SK-N-SH treated with all-trans-retinoic acid at 6 μM for 48 hours (cell line): ENCODE results near the gene CMTM7.

Experiments used
- ATAC-seq: fragments of 200-7000 bp; cut with Tn5 transposase; 3 replicates; pipeline ENCODE4 v1.9.1; 2020; ENCODE audit warnings: mild to moderate bottlenecking, moderate library complexity
- ARNTL ChIP-seq: fragments of 450-650 bp; formaldehyde crosslinking; IDR thresholded peaks from 2 replicates; pipeline ENCODE4 v1.5.0; 2020; ENCODE audit warnings: low read depth, mild to moderate bottlenecking, moderate library complexity, borderline replicate concordance
- ESRRG ChIP-seq: fragments of 250-450 bp; sonication (Bioruptor Pico); IDR thresholded peaks from 2 replicates; pipeline ENCODE4 v1.6.1; 2021; ENCODE audit warnings: mild to moderate bottlenecking
- GLIS3 ChIP-seq: fragments of 250-450 bp; sonication (Bioruptor Pico); IDR thresholded peaks from 2 replicates; pipeline ENCODE4 v1.5.0; 2020; ENCODE audit warnings: mild to moderate bottlenecking, moderate library complexity
- OSR1 ChIP-seq: fragments of 250-450 bp; sonication (Bioruptor Pico); IDR thresholded peaks from 2 replicates; pipeline ENCODE4 v1.8.0; 2022; ENCODE audit warnings: moderate library complexity, mild to moderate bottlenecking, inconsistent platforms
- PATZ1 ChIP-seq: fragments of 250-450 bp; sonication (Bioruptor Pico); IDR thresholded peaks from 2 replicates; pipeline ENCODE4 v1.8.0; 2020; ENCODE audit warnings: mild to moderate bottlenecking, moderate library complexity, borderline replicate concordance
- PPARA ChIP-seq: fragments of 250-450 bp; sonication (Bioruptor Pico); IDR thresholded peaks from 2 replicates; pipeline ENCODE4 v1.5.0; 2020; ENCODE audit warnings: mild to moderate bottlenecking, borderline replicate concordance
- RARB ChIP-seq: fragments of 250-450 bp; sonication (Bioruptor Pico); IDR thresholded peaks from 2 replicates; pipeline ENCODE4 v1.8.0; 2021; ENCODE audit warnings: mild to moderate bottlenecking, moderate library complexity
- SNAI2 ChIP-seq: fragments of 250-450 bp; sonication (Bioruptor Pico); IDR thresholded peaks from 2 replicates; pipeline ENCODE4 v1.5.0; 2020; ENCODE audit warnings: mild to moderate bottlenecking, moderate library complexity
- TCF4 ChIP-seq: fragments of 250-450 bp; sonication (Bioruptor Pico); IDR thresholded peaks from 2 replicates; pipeline ENCODE4 v1.8.0; 2021; ENCODE audit warnings: mild to moderate bottlenecking, moderate library complexity, borderline replicate concordance
- TOX ChIP-seq: fragments of 250-450 bp; sonication (Bioruptor Pico); IDR thresholded peaks from 2 replicates; pipeline ENCODE4 v1.8.0; 2021; ENCODE audit warnings: mild to moderate bottlenecking, moderate library complexity, borderline replicate concordance
- ZC3H10 ChIP-seq: fragments of 250-450 bp; sonication (Bioruptor Pico); IDR thresholded peaks from 2 replicates; pipeline ENCODE4 v1.5.1; 2021; ENCODE audit warnings: mild to moderate bottlenecking, moderate library complexity
- ZFP3 ChIP-seq: fragments of 250-450 bp; sonication (Bioruptor Pico); IDR thresholded peaks from 2 replicates; pipeline ENCODE4 v1.5.0; 2020; ENCODE audit warnings: mild to moderate bottlenecking, moderate library complexity
- ZFP30 ChIP-seq: fragments of 450-650 bp; formaldehyde crosslinking; IDR thresholded peaks from 2 replicates; pipeline ENCODE4 v1.5.0; 2022; ENCODE audit warnings: mild to moderate bottlenecking, moderate library complexity
- ZNF565 ChIP-seq: fragments of 450-650 bp; formaldehyde crosslinking; conservative IDR thresholded peaks from 2 replicates; pipeline ENCODE4 v1.5.0; 2020; ENCODE audit warnings: low read depth, mild to moderate bottlenecking, moderate library complexity
- ZNF70 ChIP-seq: fragments of 450-650 bp; formaldehyde crosslinking; IDR thresholded peaks from 2 replicates; pipeline ENCODE4 v1.5.0; 2020; ENCODE audit warnings: mild to moderate bottlenecking, moderate library complexity
- ZNF8 ChIP-seq: fragments of 450-650 bp; formaldehyde crosslinking; IDR thresholded peaks from 2 replicates; pipeline ENCODE4 v1.5.0; 2020; ENCODE audit warnings: mild to moderate bottlenecking, moderate library complexity
- TF ChIP-seq, protein P1 (sequence below): fragments of 250-450 bp; sonication (Bioruptor Pico); IDR thresholded peaks from 2 replicates; pipeline ENCODE4 v1.5.0; 2020; ENCODE audit warnings: mild to moderate bottlenecking, moderate library complexity
- TF ChIP-seq, protein P2 (sequence below): fragments of 250-450 bp; sonication (Bioruptor Pico); IDR thresholded peaks from 2 replicates; pipeline ENCODE4 v1.5.1; 2020; ENCODE audit warnings: low read depth, mild to moderate bottlenecking, moderate library complexity
- TF ChIP-seq, protein P3 (sequence below): fragments of 250-450 bp; sonication (Bioruptor Pico); IDR thresholded peaks from 2 replicates; pipeline ENCODE4 v1.5.1; 2021; ENCODE audit warnings: mild to moderate bottlenecking, moderate library complexity
- TF ChIP-seq, protein P4 (sequence below): fragments of 250-450 bp; sonication (Bioruptor Pico); IDR thresholded peaks from 2 replicates; pipeline ENCODE4 v1.8.0; 2021; ENCODE audit warnings: low read depth, mild to moderate bottlenecking, moderate library complexity, borderline replicate concordance

Gene CMTM7

GRCh38 chr3:32391643-32392535 lies at the start of gene CMTM7:
TSS of gene CMTM7 (plus strand) at chr3:32391853. CDS start at chr3:32391907, 54 bp downstream.
- TF ChIP-seq ARNTL (CRISPR knock-in tag), result no peak
- no peak for TF ChIP-seq TCF4
- TF ChIP-seq ESRRG (CRISPR knock-in tag), result no peak
- TF ChIP-seq PATZ1 (CRISPR knock-in tag), result no peak
- no peak for TF ChIP-seq ZC3H10 (CRISPR knock-in tag)
- no peak for TF ChIP-seq OSR1
- no peak for TF ChIP-seq RARB
- TF ChIP-seq ZNF565 (CRISPR knock-in tag), result no peak
- no peak for TF ChIP-seq ZNF8
- no peak for TF ChIP-seq ZNF70
- peak; percentile 89 for ATAC-seq

- no peak for ATAC-seq
- TF ChIP-seq ZC3H10 (CRISPR knock-in tag), result no peak
- no peak for TF ChIP-seq ZNF565 (CRISPR knock-in tag)
- TF ChIP-seq, protein P1, sequence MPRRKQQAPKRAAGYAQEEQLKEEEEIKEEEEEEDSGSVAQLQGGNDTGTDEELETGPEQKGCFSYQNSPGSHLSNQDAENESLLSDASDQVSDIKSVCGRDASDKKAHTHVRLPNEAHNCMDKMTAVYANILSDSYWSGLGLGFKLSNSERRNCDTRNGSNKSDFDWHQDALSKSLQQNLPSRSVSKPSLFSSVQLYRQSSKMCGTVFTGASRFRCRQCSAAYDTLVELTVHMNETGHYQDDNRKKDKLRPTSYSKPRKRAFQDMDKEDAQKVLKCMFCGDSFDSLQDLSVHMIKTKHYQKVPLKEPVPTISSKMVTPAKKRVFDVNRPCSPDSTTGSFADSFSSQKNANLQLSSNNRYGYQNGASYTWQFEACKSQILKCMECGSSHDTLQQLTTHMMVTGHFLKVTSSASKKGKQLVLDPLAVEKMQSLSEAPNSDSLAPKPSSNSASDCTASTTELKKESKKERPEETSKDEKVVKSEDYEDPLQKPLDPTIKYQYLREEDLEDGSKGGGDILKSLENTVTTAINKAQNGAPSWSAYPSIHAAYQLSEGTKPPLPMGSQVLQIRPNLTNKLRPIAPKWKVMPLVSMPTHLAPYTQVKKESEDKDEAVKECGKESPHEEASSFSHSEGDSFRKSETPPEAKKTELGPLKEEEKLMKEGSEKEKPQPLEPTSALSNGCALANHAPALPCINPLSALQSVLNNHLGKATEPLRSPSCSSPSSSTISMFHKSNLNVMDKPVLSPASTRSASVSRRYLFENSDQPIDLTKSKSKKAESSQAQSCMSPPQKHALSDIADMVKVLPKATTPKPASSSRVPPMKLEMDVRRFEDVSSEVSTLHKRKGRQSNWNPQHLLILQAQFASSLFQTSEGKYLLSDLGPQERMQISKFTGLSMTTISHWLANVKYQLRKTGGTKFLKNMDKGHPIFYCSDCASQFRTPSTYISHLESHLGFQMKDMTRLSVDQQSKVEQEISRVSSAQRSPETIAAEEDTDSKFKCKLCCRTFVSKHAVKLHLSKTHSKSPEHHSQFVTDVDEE (CRISPR knock-in tag), result no peak
- TF ChIP-seq GLIS3 (CRISPR knock-in tag), result no peak
- TF ChIP-seq ZFP3 (CRISPR knock-in tag), result no peak
- no peak for TF ChIP-seq ZNF8
- TF ChIP-seq, protein P2, sequence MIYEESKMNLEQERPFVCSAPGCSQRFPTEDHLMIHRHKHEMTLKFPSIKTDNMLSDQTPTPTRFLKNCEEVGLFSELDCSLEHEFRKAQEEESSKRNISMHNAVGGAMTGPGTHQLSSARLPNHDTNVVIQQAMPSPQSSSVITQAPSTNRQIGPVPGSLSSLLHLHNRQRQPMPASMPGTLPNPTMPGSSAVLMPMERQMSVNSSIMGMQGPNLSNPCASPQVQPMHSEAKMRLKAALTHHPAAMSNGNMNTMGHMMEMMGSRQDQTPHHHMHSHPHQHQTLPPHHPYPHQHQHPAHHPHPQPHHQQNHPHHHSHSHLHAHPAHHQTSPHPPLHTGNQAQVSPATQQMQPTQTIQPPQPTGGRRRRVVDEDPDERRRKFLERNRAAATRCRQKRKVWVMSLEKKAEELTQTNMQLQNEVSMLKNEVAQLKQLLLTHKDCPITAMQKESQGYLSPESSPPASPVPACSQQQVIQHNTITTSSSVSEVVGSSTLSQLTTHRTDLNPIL, result no peak
- TF ChIP-seq ZNF70, result no peak
- no peak for TF ChIP-seq SNAI2 (CRISPR knock-in tag)
- TF ChIP-seq, protein P3, sequence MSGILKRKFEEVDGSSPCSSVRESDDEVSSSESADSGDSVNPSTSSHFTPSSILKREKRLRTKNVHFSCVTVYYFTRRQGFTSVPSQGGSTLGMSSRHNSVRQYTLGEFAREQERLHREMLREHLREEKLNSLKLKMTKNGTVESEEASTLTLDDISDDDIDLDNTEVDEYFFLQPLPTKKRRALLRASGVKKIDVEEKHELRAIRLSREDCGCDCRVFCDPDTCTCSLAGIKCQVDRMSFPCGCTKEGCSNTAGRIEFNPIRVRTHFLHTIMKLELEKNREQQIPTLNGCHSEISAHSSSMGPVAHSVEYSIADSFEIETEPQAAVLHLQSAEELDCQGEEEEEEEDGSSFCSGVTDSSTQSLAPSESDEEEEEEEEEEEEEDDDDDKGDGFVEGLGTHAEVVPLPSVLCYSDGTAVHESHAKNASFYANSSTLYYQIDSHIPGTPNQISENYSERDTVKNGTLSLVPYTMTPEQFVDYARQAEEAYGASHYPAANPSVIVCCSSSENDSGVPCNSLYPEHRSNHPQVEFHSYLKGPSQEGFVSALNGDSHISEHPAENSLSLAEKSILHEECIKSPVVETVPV (CRISPR knock-in tag), result no peak
- TF ChIP-seq ZFP30 (CRISPR knock-in tag), result no peak
- TF ChIP-seq TOX, result no peak
- no peak for TF ChIP-seq PATZ1 (CRISPR knock-in tag)
- TF ChIP-seq, protein P4, sequence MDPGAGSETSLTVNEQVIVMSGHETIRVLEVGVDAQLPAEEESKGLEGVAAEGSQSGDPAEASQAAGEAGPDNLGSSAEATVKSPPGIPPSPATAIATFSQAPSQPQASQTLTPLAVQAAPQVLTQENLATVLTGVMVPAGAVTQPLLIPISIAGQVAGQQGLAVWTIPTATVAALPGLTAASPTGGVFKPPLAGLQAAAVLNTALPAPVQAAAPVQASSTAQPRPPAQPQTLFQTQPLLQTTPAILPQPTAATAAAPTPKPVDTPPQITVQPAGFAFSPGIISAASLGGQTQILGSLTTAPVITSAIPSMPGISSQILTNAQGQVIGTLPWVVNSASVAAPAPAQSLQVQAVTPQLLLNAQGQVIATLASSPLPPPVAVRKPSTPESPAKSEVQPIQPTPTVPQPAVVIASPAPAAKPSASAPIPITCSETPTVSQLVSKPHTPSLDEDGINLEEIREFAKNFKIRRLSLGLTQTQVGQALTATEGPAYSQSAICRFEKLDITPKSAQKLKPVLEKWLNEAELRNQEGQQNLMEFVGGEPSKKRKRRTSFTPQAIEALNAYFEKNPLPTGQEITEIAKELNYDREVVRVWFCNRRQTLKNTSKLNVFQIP (CRISPR knock-in tag), result no peak
- TF ChIP-seq PPARA (CRISPR knock-in tag), result no peak
Measured at GRCh38 chr3:32347343-32348125, 44.1 kb upstream of the CMTM7 start.
